Renal cortex interstitium (tissue), 3 donors: Measurements from ENCODE around the gene PSMC5. TPM values are rescaled to one million over a fixed set of nuclear protein-coding genes. Genes with fewer than 3 reads are reported as not detected.

Experiments used
- polyA plus RNA-seq, 3 donors: library from polyadenylated mRNA; unstranded; fragments of 120-200 nt; gene quantifications; one replicate each; pipeline ENCODE4 v1.2.1, GENCODE V29; 2013; ENCODE audit not compliant: insufficient read length in 3 of 3

The PSMC5 gene
- polyA plus RNA-seq, 3 donors: 175 to 204 (median 203) TPM

Other genes with a start within 250 kb of the PSMC5 start
- 10 to 100 TPM; 25.9 to 29.9 (median 27.8) TPM for gene TACO1, start 226.5 kb upstream of the PSMC5 start, polyA plus RNA-seq
- 10 to 100 TPM; 25.3 to 30.9 (median 29.4) TPM for gene MAP3K3, start 205.0 kb upstream of the PSMC5 start, polyA plus RNA-seq
- 10 to 100 TPM; 23.0 to 38.2 (median 28.2) TPM for gene LIMD2, start 127.3 kb upstream of the PSMC5 start, polyA plus RNA-seq
- gene STRADA, start 85.6 kb upstream of the PSMC5 start, polyA plus RNA-seq: 10 to 100 TPM; 46.1 to 73.6 (median 48.7) TPM
- 100 to 1,000 TPM; 103 to 120 (median 109) TPM for gene CCDC47, start 53.8 kb upstream of the PSMC5 start, polyA plus RNA-seq
- gene DDX42, start 53.3 kb upstream of the PSMC5 start, polyA plus RNA-seq: 100 to 1,000 TPM; 169 to 205 (median 197) TPM
- gene FTSJ3, start 232 bp downstream of the PSMC5 start, polyA plus RNA-seq: 10 to 100 TPM; 62.6 to 81.3 (median 68.4) TPM
- 10 to 100 TPM; 50.3 to 63.5 (median 61.8) TPM for gene SMARCD2, start 15.3 kb downstream of the PSMC5 start, polyA plus RNA-seq
- 1 to 10 TPM in 1 of 3 donors, under 1 TPM in 2; 0.19 to 2.9 (median 0.33) TPM for gene CSH2, start 46.2 kb downstream of the PSMC5 start, polyA plus RNA-seq
- gene GH2, start 54.5 kb downstream of the PSMC5 start, polyA plus RNA-seq: not detected
- 1 to 10 TPM in 1 of 3 donors, under 1 TPM in 1, not detected in 1; 0.83 to 3.7 TPM for gene CSH1, start 69.1 kb downstream of the PSMC5 start, polyA plus RNA-seq
- not detected for gene CSHL1, start 83.8 kb downstream of the PSMC5 start, polyA plus RNA-seq
- gene GH1, start 91.4 kb downstream of the PSMC5 start, polyA plus RNA-seq: under 1 TPM in 1 of 3 donors, not detected in 2; 0.24 TPM
- gene CD79B, start 104.9 kb downstream of the PSMC5 start, polyA plus RNA-seq: 1 to 10 TPM; 2.1 to 4.1 (median 3.1) TPM
- gene SCN4A, start 145.5 kb downstream of the PSMC5 start, polyA plus RNA-seq: 1 to 10 TPM in 2 of 3 donors, under 1 TPM in 1; 0.83 to 1.3 (median 1.2) TPM
- gene PRR29, start 170.9 kb downstream of the PSMC5 start, polyA plus RNA-seq: 1 to 10 TPM; 2.7 to 4.1 (median 3.9) TPM
- 10 to 100 TPM; 23.0 to 30.0 (median 28.7) TPM for gene ICAM2, start 193.2 kb downstream of the PSMC5 start, polyA plus RNA-seq